Panc1 (cell line): ENCODE data around the gene NKAIN2.

Experiments
- POLR2AphosphoS5 ChIP-seq: IDR thresholded peaks from 2 replicates; pipeline ENCODE4 v1.6.1; 2012; ENCODE audit warnings: mild to moderate bottlenecking, low read depth, low read length, moderate library complexity
- SIN3A ChIP-seq: IDR thresholded peaks from 2 replicates; pipeline ENCODE4 v1.6.1; 2012; ENCODE audit warnings: low read depth, mild to moderate bottlenecking, low read length, moderate library complexity, borderline replicate concordance; ENCODE audit not compliant: insufficient read depth
- TCF7L2 ChIP-seq: IDR thresholded peaks from 2 replicates; pipeline ENCODE4 v1.6.1; 2011; ENCODE audit warnings: mild to moderate bottlenecking, low read depth, low read length, inconsistent platforms
- TF ChIP-seq, protein P1 (sequence below): fragments of 450-650 bp; IDR thresholded peaks from 2 replicates; pipeline ENCODE4 v1.5.1; 2017; ENCODE audit warnings: mild to moderate bottlenecking
- TF ChIP-seq, protein P2 (sequence below), 2 experiments: IDR thresholded peaks; 2 replicates each; pipeline ENCODE4 v1.6.1; 2011 to 2012; ENCODE audit warnings: low read depth in 2 of 2, control low read depth in 1 of 2, low read length in 1 of 2, mild to moderate bottlenecking in 1 of 2, moderate library complexity in 1 of 2; ENCODE audit not compliant: insufficient read depth in 1 of 2

DNA sequence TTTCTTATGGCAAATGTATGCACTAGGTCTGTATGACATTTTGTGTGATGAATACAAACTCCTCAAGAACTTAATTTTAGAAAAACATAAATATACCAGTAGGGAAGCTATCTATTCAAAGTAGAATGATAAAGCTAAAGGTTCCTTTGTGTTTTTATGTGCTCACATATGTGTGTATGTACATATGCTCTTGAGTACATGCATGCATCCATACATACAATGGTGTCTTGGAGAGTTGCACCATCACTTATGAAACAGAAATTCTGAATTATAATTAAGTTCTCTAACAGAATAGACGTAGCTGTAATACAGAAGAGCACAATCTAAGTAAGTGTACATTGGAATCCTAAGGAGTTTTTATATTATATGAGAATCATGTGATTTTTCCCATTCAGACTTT is 2.3 kb downstream of the NKAIN2 start:
- TF ChIP-seq, protein P1, sequence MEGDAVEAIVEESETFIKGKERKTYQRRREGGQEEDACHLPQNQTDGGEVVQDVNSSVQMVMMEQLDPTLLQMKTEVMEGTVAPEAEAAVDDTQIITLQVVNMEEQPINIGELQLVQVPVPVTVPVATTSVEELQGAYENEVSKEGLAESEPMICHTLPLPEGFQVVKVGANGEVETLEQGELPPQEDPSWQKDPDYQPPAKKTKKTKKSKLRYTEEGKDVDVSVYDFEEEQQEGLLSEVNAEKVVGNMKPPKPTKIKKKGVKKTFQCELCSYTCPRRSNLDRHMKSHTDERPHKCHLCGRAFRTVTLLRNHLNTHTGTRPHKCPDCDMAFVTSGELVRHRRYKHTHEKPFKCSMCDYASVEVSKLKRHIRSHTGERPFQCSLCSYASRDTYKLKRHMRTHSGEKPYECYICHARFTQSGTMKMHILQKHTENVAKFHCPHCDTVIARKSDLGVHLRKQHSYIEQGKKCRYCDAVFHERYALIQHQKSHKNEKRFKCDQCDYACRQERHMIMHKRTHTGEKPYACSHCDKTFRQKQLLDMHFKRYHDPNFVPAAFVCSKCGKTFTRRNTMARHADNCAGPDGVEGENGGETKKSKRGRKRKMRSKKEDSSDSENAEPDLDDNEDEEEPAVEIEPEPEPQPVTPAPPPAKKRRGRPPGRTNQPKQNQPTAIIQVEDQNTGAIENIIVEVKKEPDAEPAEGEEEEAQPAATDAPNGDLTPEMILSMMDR = no peak
- TF ChIP-seq POLR2AphosphoS5 (no peak), TCF7L2 (no peak), SIN3A (no peak)
- TF ChIP-seq, protein P2, sequence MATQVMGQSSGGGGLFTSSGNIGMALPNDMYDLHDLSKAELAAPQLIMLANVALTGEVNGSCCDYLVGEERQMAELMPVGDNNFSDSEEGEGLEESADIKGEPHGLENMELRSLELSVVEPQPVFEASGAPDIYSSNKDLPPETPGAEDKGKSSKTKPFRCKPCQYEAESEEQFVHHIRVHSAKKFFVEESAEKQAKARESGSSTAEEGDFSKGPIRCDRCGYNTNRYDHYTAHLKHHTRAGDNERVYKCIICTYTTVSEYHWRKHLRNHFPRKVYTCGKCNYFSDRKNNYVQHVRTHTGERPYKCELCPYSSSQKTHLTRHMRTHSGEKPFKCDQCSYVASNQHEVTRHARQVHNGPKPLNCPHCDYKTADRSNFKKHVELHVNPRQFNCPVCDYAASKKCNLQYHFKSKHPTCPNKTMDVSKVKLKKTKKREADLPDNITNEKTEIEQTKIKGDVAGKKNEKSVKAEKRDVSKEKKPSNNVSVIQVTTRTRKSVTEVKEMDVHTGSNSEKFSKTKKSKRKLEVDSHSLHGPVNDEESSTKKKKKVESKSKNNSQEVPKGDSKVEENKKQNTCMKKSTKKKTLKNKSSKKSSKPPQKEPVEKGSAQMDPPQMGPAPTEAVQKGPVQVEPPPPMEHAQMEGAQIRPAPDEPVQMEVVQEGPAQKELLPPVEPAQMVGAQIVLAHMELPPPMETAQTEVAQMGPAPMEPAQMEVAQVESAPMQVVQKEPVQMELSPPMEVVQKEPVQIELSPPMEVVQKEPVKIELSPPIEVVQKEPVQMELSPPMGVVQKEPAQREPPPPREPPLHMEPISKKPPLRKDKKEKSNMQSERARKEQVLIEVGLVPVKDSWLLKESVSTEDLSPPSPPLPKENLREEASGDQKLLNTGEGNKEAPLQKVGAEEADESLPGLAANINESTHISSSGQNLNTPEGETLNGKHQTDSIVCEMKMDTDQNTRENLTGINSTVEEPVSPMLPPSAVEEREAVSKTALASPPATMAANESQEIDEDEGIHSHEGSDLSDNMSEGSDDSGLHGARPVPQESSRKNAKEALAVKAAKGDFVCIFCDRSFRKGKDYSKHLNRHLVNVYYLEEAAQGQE (IDR thresholded peaks at IDR 0.05; ENCODE audit: insufficient read depth in 1 of 2, low read depth in 2 of 2, low read length in 1 of 2) = no peak
